ENCODE results near the gene PLCB4. TPM values are rescaled to one million over a fixed set of nuclear protein-coding genes. Genes with fewer than 3 reads are reported as not detected.

Gene PLCB4
- total and polyA plus RNA-seq, 12 donors: 0.26 to 8.5 (median 2.8) TPM

- H3K4me1 ChIP-seq (replicated peaks in 1 of 2): peaks cover 0 to 5% of the 10 kb centered on the region in 2 donors
- TF ChIP-seq POLR2A (IDR thresholded peaks at IDR 0.05): no peak
- TF ChIP-seq CTCF (IDR thresholded peaks at IDR 0.05): no peak
- WGBS, 4 donors: 26 to 49% (median 33%) methylated on average over 1 of the region's 1 CpG
These were observed 41.5 kb downstream of the PLCB4 start for GRCh38 chr20:9110365-9110764.

GRCh38 chr20:9110916-9111432 lies 42.1 kb downstream of the PLCB4 start:
- H3K4me3 ChIP-seq: no peak overlapping the region
- peaks cover 0 to 5% of the 10 kb centered on the region in 2 donors for H3K4me1 ChIP-seq (replicated peaks in 1 of 2)
- no peak for TF ChIP-seq POLR2A (IDR thresholded peaks at IDR 0.05)
- no peak for TF ChIP-seq CTCF (IDR thresholded peaks at IDR 0.05)
- WGBS, 4 donors: 73 to 77% (median 75%) methylated on average over 3 of the region's 3 CpGs
- no peaks in the 10 kb centered on the region for H3K9me3 ChIP-seq (replicated peaks in 1 of 3)
- H3K27me3 ChIP-seq: no peaks in the 10 kb centered on the region
- no peak for DNase-seq
- intact Hi-C loops (cut with DNase I): no loop called here
- no peaks in the 10 kb centered on the region for H3K36me3 ChIP-seq (replicated peaks in 1 of 2)
- no peak overlapping the region for H3K27ac ChIP-seq

More at GRCh38 chr20:9110365-9110764, 41.5 kb downstream of the PLCB4 start:
- Histone ChIP-seq H3K27me3 (no peaks in the 10 kb centered on the region), H3K27ac (no peak overlapping the region), H3K9me3 (replicated peaks in 1 of 3) (no peaks in the 10 kb centered on the region), H3K36me3 (replicated peaks in 1 of 2) (no peaks in the 10 kb centered on the region), H3K4me3 (no peak overlapping the region)
- intact Hi-C loops (cut with DNase I): no loop called here
- DNase-seq: no peak

- Histone ChIP-seq H3K36me3 (replicated peaks in 1 of 2) (no peaks in the 10 kb centered on the region), H3K27ac (no peak overlapping the region), H3K27me3 (no peaks in the 10 kb centered on the region), H3K9me3 (replicated peaks in 1 of 3) (no peaks in the 10 kb centered on the region), H3K4me3 (no peak overlapping the region), H3K4me1 (replicated peaks in 1 of 2) (peaks cover 0 to 5% of the 10 kb centered on the region in 2 donors)
- intact Hi-C loops (cut with DNase I): no loop called here
- peak in 3 of 7 donors; percentile 3 to 16 (median 15) for DNase-seq
- no peak for TF ChIP-seq POLR2A (IDR thresholded peaks at IDR 0.05)
- TF ChIP-seq CTCF (IDR thresholded peaks at IDR 0.05): no peak
- 49 to 64% (median 59%) methylated on average over 6 of the region's 6 CpGs for WGBS, 4 donors
These were observed 43.9 kb downstream of the PLCB4 start for GRCh38 chr20:9112541-9113515.

GRCh38 chr20:9114709-9115108 lies 45.8 kb downstream of the PLCB4 start:
- WGBS, 4 donors: 69 to 83% (median 76%) methylated on average over 4 of the region's 4 CpGs
- Histone ChIP-seq H3K27ac (no peak overlapping the region), H3K4me3 (no peak overlapping the region), H3K9me3 (replicated peaks in 1 of 3) (no peaks in the 10 kb centered on the region), H3K36me3 (replicated peaks in 1 of 2) (no peaks in the 10 kb centered on the region), H3K27me3 (no peaks in the 10 kb centered on the region), H3K4me1 (replicated peaks in 1 of 2) (peaks cover 0 to 5% of the 10 kb centered on the region in 2 donors)
- no peak for DNase-seq
- TF ChIP-seq CTCF (IDR thresholded peaks at IDR 0.05): no peak
- intact Hi-C loops (cut with DNase I): no loop called here

All from adrenal gland (tissue), 12 donors.